Astrocyte of the hippocampus (primary cell): ENCODE measurements around the gene AGO3.
A peak's percentile ranks its signal among the peaks of the same experiment; 100 is the strongest.
"Not testable (repeated sequence)": the region's sequence is repeated elsewhere in the genome, so short reads cannot be mapped to it uniquely, and the experiment has no call there.

Experiments
- DNase-seq: peaks from one replicate; pipeline ENCODE4 v3.0.0; 2011; ENCODE audit warnings: low read depth, low spot score

The AGO3 gene

DNA sequence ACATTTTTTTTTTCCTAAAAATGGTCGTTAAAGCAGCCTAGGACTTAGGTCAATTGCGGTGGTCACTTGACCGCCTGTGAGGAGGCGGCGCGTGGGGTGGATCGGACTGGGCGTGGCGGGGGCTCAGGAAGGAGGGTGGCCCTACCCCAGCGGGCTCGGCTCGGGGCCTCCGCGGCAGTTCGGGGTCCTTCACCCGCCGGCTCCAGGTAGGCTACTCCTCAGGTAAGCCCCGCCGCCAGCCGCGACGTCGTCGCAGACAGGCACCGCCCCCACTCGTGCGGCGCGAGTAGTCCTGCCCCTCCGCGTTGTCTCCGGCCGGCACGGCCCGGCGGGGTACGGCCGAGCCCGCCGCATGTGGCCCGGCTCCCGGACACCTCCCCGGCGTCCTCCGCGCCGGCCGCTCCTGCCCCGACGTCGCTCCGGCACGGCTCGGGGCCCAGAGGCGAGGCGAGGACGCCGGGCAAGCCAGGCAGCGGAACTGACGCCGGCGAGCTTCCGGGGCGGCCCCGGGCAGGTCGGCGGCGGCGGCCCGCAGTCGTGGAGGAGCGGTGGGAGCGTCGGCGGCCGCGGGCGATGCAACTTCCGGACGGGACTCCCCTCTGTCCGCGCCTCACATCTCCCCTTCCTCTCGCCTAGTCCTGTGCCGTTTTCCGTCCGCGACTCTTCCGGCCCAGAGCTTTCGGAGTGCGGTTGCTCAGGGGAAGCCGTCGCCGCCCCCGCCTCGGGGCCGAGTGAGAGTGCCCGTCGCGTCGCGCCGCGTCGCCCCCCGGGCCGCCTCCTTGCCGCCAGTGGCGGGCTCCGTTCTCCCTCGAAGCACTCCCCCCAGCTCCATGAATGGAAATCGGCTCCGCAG, at the start of gene AGO3:
Gene AGO3, plus strand, starts transcription at position 513 of the 853 bp plus-strand sequence. Its CDS starts 322 bp downstream, at position 835.
- DNase-seq: peak; percentile 94

DNA sequence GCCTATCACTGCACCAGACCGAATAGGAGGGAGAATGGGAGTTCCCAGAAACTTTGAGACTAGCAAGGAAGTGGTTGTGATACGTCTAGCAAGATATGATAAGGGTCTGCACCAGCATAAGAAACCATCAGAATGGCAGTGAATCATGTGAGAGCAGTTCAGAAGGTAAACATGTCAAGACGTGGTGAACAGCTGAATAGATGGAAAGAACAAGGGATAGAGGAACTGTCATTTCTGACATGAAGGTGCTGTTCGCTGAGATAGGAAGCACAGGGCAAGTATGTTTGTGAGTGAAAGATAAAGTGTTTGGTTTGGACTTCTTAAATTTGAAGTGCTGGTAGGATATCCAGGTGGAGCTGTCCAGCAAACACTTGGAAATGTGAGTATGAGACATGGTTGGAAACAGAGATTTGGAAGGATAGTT, 49.0 kb upstream of the AGO3 start:
- DNase-seq: peak; percentile 15

DNA sequence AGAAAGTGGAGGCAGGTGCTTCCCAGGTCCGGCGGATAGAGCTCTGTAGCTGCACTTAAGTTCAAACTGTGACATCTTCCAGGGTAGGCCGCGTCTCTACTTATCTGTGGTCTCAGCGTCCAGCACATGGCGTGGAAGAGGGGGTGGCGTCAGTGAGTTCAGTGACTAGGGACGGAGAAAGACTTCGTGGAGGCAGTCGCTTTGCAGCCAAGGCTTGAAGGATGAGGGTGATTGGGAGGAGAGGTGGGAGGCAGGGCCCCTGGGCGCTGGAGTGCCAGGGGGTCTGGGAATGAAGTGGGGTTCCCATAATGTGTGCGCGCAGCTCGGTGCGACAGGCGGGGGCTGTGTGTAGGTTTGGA, 48.3 kb upstream of the AGO3 start:
- no peak for DNase-seq

DNA sequence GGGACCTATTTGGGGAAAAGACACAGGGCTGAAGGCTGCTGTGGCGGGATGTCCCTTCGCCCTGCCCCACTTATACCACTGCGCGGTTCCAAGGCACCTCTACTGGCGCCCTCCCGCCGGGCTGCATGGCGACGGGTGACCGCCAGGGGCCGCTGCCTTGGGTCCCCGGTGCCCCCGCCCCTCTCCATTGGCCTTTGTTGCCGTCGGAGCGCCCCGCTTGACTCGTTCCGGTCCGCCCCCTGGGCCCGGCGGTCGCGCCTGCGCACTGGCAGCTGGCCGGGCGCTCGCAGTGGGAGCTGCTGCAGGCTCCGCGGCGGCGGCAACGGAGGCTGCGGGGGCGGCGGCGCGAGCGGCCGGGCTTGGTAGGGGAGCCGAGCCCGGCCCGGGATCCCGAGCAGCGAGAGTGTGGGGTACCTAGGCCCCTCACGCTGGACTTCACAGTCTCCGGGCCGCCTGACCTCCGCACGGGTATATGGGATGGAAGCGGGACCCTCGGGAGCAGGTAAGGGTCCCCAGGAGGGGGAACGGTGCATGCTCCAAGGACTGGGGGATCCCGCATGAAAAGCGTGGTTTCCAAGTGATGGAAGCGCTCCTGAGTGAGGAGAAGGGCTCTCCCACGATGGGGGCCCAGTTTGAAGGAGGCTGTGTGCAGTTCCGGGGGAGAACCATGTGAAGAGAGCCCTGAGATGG, 47.8 kb upstream of the AGO3 start, which contains the start of gene AGO1:
Gene AGO1, plus strand, starts transcription at position 265 of the 690 bp plus-strand sequence. Its CDS starts 213 bp downstream, at position 478.
- DNase-seq: peak; percentile 98

DNA sequence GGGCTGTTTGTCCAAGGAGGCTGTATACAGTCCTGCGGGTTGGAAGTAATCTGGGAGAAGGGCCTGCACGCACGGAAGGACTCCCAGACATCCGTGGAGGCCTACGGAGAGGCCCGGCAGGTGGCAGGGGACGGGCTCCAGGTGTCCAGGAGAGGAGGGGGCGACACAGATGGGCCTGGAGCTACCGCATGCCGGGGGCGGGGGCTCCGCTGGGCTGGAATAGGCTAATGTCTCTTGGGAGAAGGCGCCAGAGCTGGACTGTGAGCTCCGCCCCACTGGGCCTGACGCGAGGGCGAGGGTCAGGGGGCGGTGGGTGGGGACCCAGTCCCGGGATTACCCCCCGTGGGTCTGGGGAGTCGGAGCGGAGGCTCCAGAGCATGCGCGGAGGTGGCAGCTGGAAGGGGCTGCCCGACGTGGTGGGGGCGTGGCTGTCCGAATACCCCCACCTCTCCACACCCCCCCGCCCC, 47.2 kb upstream of the AGO3 start:
- DNase-seq: peak; percentile 68

DNA sequence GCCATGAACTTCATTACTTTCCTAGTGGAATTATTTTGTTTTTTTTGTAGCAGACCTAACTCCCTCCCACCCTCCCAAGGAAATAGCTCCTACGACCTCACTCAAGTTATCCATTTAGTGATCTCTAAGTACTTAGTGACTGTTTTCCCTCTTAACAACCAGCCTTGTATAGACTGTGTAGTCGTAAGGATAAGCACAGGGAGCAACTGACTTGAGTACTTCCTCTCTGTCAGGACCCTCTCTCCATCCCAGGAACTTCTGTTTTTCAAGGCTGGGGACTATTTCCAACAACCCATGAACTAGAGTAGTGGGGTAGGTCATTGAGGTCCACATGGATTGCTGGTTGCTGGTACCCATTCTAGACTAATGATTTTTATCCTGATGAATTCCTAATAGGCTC, 46.0 kb upstream of the AGO3 start:
- no peak for DNase-seq

DNA sequence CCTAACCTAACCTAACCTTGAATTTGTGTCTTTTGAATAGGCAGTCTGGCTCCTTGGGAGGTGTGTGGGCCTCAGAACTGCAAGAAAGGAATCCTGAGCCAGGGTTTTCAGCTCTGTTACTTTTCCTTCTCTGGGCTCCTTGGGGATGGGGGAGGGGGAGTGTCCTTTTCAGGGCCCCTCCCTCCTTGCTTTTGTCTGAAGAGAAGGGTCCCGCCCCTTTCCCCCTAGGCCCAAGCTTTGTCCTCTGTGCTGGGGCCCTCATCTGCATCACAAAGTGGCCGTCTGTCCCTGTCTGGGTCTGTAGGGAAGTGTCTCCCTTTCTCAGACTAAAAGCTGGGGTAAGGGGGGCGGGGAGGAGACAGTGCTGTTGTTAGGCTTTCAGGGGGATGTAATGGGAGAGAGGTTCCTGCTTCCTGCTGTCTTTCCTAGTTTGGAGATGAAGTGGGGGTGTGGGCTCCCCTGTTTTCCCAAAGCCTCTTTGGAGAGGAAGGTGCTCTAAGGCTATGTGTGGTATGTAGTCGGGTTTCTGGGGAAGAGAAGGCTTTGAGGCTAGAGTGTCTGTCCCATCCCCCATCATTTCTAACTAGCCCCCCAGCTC, 44.8 kb upstream of the AGO3 start:
- DNase-seq: peak; percentile 72

DNA sequence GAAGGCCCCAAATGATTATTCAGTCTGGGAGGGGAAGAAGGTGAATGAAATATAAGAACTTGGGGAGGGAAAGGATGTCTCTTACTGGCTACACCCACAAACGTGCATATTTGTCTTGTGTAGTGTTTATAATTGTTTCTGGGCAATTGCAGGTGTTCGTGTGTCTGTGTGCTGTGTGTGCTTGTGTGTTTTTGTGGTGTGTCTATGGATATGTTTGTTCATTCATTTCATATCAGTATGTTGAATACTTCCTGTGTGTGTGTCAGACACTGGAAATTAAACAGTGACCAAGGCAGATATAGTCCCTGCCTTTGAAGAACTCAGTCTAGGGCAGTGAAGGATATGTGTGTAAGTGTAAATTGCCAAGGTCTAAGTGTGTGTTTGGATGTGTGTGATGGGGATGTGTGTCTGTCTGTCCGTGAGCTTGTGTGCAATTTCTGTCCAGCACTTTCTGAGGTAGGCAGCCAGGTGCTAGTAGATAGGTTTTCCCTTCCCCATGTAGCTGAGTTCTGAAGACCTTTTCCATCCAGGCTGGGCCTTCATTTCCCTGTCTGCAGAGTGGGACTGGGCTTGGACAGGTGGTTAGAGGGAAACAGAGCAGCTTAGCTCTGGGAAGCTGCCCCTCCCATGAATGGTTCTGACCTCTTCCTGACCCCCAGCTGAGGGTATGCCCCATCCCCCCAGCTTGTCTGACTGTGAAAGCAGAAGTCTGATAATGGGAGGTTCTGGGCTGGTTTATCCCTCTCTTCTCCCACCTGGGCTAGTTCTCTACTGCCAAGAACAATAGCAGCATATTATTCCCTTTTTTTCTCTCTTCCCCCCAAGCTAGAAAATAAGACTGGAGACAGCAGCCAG, 44.1 kb upstream of the AGO3 start:
- peak; percentile 27 for DNase-seq

DNA sequence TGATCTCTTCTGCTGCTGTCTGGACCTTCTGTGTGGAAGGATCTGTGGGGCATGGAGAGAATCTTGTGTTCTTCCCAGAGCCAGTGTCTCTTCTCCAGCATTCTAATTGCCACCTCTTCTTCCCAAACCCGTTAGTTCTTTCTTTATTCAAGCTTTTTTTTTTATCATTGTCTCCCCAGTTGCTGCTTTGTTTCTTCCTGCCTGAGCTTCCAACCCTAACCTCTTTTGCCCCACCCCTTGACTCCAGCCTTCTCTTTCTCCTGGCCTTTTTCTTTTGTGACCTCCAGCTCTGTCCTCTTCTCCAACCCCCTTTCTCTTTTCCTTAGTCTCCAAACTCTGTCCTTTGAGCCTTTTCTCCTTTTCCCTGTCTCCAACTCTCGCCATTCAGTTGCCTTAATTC, 43.4 kb upstream of the AGO3 start:
- no peak for DNase-seq

DNA sequence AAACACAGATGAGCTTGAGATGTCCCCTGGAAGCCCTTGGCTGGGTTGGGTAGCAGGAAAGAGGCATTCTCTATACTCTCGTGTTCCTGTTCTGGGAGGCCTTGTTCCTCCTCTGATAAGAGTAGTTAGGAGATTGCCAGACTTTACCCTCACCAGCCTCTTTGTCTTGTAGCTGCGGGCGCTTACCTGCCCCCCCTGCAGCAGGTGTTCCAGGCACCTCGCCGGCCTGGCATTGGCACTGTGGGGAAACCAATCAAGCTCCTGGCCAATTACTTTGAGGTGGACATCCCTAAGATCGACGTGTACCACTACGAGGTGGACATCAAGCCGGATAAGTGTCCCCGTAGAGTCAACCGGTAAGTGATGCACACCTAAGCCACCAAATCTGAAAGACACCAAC, 42.6 kb upstream of the AGO3 start:
- DNase-seq: no peak

DNA sequence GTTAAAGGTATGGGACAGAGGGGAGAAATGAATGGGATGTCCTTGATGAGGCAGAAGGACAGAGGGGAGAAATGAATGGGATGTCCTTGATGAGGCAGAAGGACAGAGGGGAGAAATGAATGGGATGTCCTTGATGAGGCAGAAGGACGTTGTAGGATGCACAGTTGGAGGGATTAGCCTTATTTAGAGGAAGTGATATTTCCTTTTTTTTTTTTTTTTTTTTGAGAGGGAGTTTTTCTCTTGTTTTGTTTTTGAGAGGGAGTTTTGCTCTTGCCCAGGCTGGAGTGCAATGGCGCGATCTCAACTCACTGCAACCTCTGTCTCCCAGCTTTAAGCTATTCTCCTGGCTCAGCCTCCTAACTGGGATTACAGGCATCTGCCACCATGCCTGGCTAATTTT, 41.9 kb upstream of the AGO3 start:
- DNase-seq: not testable (repeated sequence)

DNA sequence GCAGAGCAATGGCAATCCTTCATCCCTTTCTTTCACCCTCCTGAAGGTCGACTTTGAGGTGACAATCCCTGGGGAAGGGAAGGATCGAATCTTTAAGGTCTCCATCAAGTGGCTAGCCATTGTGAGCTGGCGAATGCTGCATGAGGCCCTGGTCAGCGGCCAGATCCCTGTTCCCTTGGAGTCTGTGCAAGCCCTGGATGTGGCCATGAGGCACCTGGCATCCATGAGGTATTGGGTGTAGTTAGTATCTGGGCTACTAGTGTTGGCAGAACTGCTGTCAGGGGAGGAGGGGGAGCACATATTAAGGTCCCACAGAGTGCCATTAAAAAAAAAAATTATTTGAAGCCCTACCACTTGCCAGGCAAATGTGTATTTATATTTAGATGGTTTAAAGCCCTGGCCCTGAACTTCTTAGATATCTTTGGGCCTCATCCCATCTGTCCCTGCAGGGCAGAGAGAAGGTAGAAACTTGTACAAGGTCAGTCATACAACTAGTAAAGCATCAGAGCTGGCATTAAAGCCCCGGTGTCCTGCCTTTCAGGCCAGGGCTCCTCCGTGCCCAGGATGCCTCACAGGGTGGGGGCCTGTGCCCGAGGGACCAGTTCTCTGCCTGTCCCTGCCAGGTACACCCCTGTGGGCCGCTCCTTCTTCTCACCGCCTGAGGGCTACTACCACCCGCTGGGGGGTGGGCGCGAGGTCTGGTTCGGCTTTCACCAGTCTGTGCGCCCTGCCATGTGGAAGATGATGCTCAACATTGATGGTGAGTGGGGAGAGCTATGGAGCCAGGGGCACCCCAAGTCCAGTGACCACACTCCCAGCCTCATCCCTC, 37.6 kb upstream of the AGO3 start:
- no peak for DNase-seq

DNA sequence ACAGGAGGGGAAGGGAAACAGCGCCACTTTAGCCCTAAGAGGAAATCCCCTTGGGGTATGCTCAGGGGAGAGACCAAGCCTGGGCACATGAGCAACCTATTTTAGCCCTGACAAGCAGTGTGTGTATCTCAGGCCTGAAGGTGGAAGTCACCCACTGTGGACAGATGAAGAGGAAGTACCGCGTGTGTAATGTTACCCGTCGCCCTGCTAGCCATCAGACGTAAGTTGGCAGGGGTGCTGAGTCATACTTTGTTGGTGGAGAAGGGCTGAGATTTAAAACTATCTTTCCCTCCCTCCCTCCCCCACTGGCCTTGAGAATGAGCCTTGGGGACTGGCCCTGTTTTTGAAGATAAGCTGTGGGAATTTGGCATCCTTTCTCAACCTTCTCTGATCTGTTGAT, 36.7 kb upstream of the AGO3 start:
- peak; percentile 38 for DNase-seq

DNA sequence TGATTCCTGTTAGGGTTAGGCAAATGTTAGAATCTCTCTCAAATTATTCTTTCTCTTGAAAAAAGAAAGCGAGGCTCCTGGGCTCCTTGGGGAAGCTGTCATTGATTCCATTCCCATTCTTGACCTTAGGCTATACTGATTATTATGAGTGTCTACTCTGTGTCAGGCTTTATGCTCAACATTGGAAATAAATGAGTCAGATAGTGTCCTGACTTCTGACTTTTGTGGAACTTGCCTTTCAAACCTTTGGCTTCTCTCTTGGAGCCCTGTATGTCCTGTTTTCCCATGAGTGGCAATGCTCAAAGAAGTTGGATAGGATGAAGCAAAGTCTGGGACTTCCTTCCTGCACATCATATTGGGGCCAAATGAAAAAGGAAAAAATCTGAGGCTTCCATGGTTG, 36.2 kb upstream of the AGO3 start:
- no peak for DNase-seq

DNA sequence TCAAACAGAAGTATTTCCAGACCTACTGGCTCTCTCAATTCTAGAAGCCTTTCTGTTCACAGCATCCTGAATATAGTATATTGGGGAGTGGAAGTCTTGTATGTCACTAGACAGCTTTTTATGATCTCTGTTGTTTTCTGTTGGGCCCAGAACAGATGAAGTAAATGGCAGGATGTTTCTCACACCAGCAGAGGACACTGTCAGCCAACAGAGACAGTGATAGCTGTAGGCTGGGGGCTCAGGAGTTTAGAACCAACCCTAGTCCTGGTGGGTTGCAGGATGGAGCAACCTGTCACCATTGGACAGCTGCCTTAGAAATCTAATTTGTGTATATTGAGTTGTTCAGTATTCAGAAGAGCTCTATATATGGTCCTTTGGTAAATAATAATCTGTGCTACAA, 31.0 kb upstream of the AGO3 start:
- DNase-seq: no peak

DNA sequence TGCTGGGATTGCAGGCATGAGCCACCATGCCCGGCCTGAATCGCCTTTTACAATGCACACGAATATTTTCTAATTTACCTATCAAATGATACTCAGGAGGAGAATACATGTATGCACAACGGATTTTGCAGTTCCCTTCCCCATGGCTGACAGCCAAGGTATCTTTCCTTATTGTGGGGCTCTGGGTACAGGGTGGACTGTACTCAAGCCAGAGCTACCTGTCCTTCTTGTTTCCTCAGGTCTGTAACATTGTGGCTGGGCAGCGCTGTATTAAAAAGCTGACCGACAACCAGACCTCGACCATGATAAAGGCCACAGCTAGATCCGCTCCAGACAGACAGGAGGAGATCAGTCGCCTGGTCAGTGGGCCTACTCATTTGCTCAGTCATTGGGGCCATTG, 29.7 kb upstream of the AGO3 start:
- no peak for DNase-seq

DNA sequence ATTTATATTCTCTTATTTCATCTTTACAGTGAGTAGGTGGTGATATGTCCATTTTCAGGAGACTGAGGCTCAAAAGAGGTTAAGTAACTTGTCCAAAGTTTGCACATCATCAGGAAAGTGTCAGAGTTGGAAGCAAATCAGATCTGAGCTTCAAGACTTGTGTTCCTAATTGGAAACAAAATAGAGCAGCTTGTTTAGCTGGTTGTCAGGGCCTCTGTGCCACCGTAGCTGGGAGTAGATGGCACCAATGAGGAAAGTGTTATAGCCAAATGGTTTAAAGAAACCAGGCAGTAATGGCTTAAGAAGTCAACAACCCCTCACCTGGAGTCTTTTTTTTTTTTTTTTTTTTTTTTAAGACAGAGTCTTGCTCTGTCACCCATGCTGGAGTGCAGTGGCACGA, 28.2 kb upstream of the AGO3 start:
- DNase-seq: no peak

DNA sequence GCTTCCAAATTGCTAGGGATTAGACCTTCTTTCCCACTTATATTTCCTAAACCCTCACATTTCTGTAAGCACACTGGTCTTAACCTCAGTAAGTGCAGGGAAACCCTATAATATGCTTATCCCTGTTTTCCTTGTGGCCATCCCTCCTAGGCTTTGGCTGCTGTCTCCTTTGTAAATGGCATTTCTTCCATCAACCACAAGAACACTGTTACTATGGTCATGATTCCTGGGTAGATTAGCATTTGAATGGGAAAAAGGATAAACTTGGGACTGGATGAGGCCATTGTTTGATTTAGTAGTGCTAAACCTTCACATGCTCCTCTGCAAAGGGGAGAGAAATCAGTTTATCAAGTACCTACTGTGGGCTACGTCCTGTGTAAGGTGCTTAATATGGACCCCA, 16.2 kb upstream of the AGO3 start:
- DNase-seq: peak; percentile 18

DNA sequence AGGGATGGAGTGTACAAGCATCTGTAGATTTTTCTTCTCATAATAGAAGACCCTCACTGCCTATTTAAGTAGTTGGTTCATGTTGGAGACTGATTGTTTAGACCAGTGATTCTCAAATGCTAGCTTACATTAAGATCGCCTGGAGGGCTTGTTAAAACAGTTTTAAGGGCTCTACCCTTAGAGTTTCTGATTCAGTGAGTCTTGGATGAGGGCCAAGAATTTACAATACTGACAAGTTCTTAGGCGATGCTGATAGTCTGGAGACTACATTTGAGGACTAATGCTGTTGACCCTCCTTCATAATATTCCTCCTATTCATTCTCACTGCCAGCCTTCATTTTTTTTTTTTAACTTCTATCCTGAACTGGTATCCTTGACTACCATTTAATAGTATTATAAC, 15.2 kb upstream of the AGO3 start:
- DNase-seq: peak; percentile 48

DNA sequence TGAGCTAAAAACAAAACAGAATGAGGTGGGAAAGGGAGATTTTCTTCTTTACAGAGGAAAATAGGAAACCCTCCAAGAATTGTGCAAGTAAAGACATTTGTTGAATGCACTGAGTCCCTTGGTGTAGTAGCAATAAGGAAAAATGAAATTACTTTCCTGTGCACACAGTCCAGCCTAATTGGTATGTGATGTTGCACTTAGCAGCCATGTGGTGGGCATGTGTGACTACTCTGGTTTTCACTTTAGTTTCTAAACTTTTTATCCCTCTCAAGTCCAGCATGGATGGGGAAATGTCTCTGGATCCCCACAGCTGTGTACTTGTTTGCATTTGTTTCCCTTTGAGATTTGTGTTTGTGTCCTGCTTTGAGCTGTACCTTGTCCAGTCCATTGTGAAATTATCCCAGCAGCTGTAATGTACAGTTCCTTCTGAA, 7.1 kb upstream of the AGO3 start:
- no peak for DNase-seq

DNA sequence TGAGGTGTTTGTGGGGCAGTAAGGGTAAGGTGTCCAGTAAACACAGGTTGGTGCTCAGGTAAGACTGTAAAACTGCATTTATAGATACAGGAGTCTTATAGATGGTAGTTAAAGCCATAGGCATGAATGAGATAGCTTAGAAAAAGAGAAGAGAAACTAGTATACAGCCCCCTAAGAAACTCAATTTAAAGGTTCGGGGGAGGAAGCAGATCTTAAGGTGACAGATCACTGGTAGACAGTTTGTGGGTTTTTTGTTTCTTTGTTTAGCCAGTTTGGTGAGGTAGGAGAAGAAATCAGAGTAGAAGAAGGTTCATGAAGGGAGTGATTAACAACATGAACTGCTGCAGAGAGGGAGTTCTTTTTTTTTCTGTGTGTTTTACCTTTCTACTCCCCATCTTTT, 6.1 kb upstream of the AGO3 start:
- DNase-seq: no peak
